Keratinocyte (primary cell): ENCODE results near the gene DIP2C. TPM values are rescaled to one million over a fixed set of nuclear protein-coding genes. Genes with fewer than 3 reads are reported as not detected.

Experiments used
- DNase-seq: peaks from one replicate; pipeline ENCODE4 v3.0.0-alpha.2; 2011; ENCODE audit warnings: low read depth, missing footprints, low spot score
- FAIRE-seq: peaks from 2 replicates; lab custom pipeline; 2011; peaks lifted over from hg19 to GRCh38; lab: Jason Lieb, UNC
- H2AFZ ChIP-seq: 2 replicates; pipeline ENCODE4 v1.6.0; 2012; ENCODE audit warnings: low read length, control low read depth, inconsistent platforms; ENCODE audit not compliant: control insufficient read depth
- H3K27ac ChIP-seq: 2 replicates; pipeline ENCODE4 v1.5.1; 2011; ENCODE audit warnings: low read length; ENCODE audit not compliant: control insufficient read depth, insufficient read depth
- H3K27me3 ChIP-seq: 3 replicates; pipeline ENCODE4 v1.6.0; 2011; ENCODE audit warnings: low read length; ENCODE audit not compliant: control insufficient read depth, insufficient read depth; ENCODE audit errors: extremely low read depth
- H3K36me3 ChIP-seq, 2 experiments: 2 replicates in 1 of 2; 3 replicates in 1 of 2; pipeline ENCODE4 v1.5.1; 2011; ENCODE audit warnings: low read length in 2 of 2, mild to moderate bottlenecking in 1 of 2; ENCODE audit not compliant: control insufficient read depth in 2 of 2, insufficient read depth in 2 of 2; ENCODE audit errors: extremely low read depth in 1 of 2
- H3K4me1 ChIP-seq: 3 replicates; pipeline ENCODE4 v1.5.1; 2011; ENCODE audit warnings: low read length; ENCODE audit not compliant: control insufficient read depth, insufficient read depth; ENCODE audit errors: extremely low read depth
- H3K4me2 ChIP-seq: 3 replicates; pipeline ENCODE4 v1.6.0; 2011; ENCODE audit warnings: low read depth, low read length; ENCODE audit not compliant: control insufficient read depth, insufficient read depth; ENCODE audit errors: extremely low read depth
- H3K4me3 ChIP-seq, 3 experiments: fragments of 200-600 bp in 1 of 3; sonication (generic) in 1 of 3; 2 replicates in 2 of 3; 3 replicates in 1 of 3; pipeline ENCODE4 v1.5.1; 2011 to 2016; ENCODE audit warnings: low read length in 3 of 3, mild to moderate bottlenecking in 3 of 3, control low read depth in 2 of 3, inconsistent platforms in 1 of 3, low read depth in 1 of 3, mixed read lengths in 1 of 3, mixed run types in 1 of 3, moderate library complexity in 1 of 3; ENCODE audit not compliant: control insufficient read depth in 2 of 3, insufficient read depth in 2 of 3; ENCODE audit errors: extremely low read depth in 1 of 3
- H3K79me2 ChIP-seq: 2 replicates; pipeline ENCODE4 v1.6.0; 2012; ENCODE audit warnings: low read length; ENCODE audit not compliant: control insufficient read depth, insufficient read depth
- H3K9ac ChIP-seq: 3 replicates; pipeline ENCODE4 v1.6.0; 2011; ENCODE audit warnings: low read length; ENCODE audit not compliant: control insufficient read depth, insufficient read depth; ENCODE audit errors: extremely low read depth
- H3K9me1 ChIP-seq: 3 replicates; pipeline ENCODE4 v1.6.0; 2011; ENCODE audit warnings: low read length; ENCODE audit not compliant: control insufficient read depth, insufficient read depth; ENCODE audit errors: extremely low read depth
- H3K9me3 ChIP-seq: 2 replicates; pipeline ENCODE4 v1.5.1; 2012; ENCODE audit warnings: low read depth, low read length; ENCODE audit not compliant: control insufficient read depth
- H4K20me1 ChIP-seq: 3 replicates; pipeline ENCODE4 v1.6.0; 2011; ENCODE audit warnings: low read length; ENCODE audit not compliant: control insufficient read depth, insufficient read depth; ENCODE audit errors: extremely low read depth
- EZH2 ChIP-seq: IDR thresholded peaks from one replicate; pipeline ENCODE4 v1.6.1; 2012; ENCODE audit warnings: inconsistent platforms, mild to moderate bottlenecking, low read length, moderate library complexity
- dilution Hi-C: fragments of 300-500 bp; cut with MboI; formaldehyde crosslinking; loops from one replicate; pipeline ENCODE4 v1.7.0; 2020; ENCODE audit warnings: low sequenced_read_pairs; ENCODE audit not compliant: extremely low pct_ligation_motif_present
- polyA plus RNA-seq, 5 experiments: library from polyadenylated mRNA; depleted of rRNA in 3 of 5; stranded (reverse) in 3 of 5; stranded (forward) in 1 of 5; unstranded in 1 of 5; fragments of >200 nt; gene quantifications; 1 replicate in 1 of 5; 2 replicates in 3 of 5; 3 replicates in 1 of 5; pipeline versions ENCODE4 v1.2.1 to v1.2.3, GENCODE V29; 2011 to 2012; ENCODE audit warnings: missing spikeins in 2 of 5, low read depth in 1 of 5, low replicate concordance in 1 of 5
- TF ChIP-seq, protein P1 (sequence below), 3 experiments: IDR thresholded peaks in 1 of 3; conservative IDR thresholded peaks in 1 of 3; optimal IDR thresholded peaks in 1 of 3; 2 replicates in 2 of 3; 3 replicates in 1 of 3; pipeline versions ENCODE3 to v1.5.1; 2011; ENCODE audit warnings: low read length in 3 of 3, mild to moderate bottlenecking in 3 of 3, moderate library complexity in 2 of 3, control low read depth in 1 of 3, inconsistent platforms in 1 of 3; ENCODE audit not compliant: insufficient read depth in 2 of 3; ENCODE audit errors: extremely low read depth in 1 of 3

Gene DIP2C
- polyA plus RNA-seq, 1 donor (not counting 4 experiments of a cell fraction or from before 2014, with no cell fraction given): 1.3 TPM

DNA sequence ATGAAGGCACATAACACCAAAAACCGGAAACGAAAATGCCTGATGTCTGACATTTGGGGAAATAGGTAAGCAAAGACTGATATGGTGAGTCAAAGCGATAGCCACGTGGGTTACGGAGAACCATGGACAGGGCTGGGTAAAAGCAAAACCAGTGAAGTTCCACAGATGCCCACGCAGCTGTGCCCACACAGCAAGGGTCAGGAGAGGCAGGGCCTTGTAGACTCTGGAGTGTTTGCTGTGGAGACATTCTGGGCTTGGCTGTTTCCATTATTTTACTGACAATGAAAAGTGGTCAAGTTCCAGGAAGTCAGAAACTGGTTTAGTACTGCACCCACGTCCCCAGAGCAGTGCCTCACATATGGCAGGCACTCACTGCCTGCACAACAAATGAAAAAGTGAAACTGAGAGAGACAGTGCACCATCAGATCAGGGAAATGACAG lies 405.5 kb downstream of the DIP2C start:
- H3K79me2 ChIP-seq: no peaks in the 10 kb centered on the region
- no peaks in the 10 kb centered on the region for H4K20me1 ChIP-seq
- FAIRE-seq: no peak
- H3K9me3 ChIP-seq: no peaks in the 10 kb centered on the region
- DNase-seq: no peak
- no peak overlapping the region for H2AFZ ChIP-seq
- no peak for TF ChIP-seq EZH2
- TF ChIP-seq, protein P1, sequence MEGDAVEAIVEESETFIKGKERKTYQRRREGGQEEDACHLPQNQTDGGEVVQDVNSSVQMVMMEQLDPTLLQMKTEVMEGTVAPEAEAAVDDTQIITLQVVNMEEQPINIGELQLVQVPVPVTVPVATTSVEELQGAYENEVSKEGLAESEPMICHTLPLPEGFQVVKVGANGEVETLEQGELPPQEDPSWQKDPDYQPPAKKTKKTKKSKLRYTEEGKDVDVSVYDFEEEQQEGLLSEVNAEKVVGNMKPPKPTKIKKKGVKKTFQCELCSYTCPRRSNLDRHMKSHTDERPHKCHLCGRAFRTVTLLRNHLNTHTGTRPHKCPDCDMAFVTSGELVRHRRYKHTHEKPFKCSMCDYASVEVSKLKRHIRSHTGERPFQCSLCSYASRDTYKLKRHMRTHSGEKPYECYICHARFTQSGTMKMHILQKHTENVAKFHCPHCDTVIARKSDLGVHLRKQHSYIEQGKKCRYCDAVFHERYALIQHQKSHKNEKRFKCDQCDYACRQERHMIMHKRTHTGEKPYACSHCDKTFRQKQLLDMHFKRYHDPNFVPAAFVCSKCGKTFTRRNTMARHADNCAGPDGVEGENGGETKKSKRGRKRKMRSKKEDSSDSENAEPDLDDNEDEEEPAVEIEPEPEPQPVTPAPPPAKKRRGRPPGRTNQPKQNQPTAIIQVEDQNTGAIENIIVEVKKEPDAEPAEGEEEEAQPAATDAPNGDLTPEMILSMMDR (optimal IDR thresholded peaks at IDR 0.05 in 1 of 3, IDR thresholded peaks at IDR 0.05 in 1 of 3, conservative IDR thresholded peaks at IDR 0.05 in 1 of 3; ENCODE audit: extremely low read depth in 1 of 3, insufficient read depth in 2 of 3, low read length in 3 of 3): no peak
- no peaks in the 10 kb centered on the region for H3K9me1 ChIP-seq
- no peaks in the 10 kb centered on the region for H3K27me3 ChIP-seq
- no peak overlapping the region for H3K9ac ChIP-seq
- no peak overlapping the region for H3K27ac ChIP-seq
- H3K4me3 ChIP-seq: no peak overlapping the region
- no peaks in the 10 kb centered on the region for H3K4me1 ChIP-seq
- dilution Hi-C loops: no loop called here
- no peak overlapping the region for H3K4me2 ChIP-seq
- no peaks in the 10 kb centered on the region for H3K36me3 ChIP-seq

DNA sequence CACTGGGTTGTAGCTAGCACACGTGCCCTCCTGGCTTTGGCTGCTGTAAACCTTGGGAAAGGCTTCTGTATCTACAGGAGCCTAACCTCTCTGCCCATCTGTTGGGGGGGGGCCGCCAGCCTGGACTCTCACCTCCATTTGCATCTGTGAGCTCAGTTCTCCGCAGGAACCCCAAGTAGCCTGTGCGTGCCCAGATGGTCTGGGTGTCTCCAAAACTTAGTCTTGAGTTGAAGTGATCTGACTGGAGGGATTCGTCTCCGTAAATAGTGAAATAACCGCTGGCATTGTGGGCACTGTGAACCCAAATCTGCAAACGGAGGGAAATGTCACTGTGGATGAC lies 406.4 kb downstream of the DIP2C start:
- H3K9me3 ChIP-seq: no peaks in the 10 kb centered on the region
- no peak overlapping the region for H3K27ac ChIP-seq
- H3K27me3 ChIP-seq: no peaks in the 10 kb centered on the region
- no peak overlapping the region for H3K9ac ChIP-seq
- dilution Hi-C loops: no loop called here
- no peaks in the 10 kb centered on the region for H3K9me1 ChIP-seq
- no peaks in the 10 kb centered on the region for H3K79me2 ChIP-seq
- no peak overlapping the region for H3K4me3 ChIP-seq
- DNase-seq (no peak), FAIRE-seq (no peak)
- H3K36me3 ChIP-seq: no peaks in the 10 kb centered on the region
- H4K20me1 ChIP-seq: no peaks in the 10 kb centered on the region
- H3K4me2 ChIP-seq: no peak overlapping the region
- no peaks in the 10 kb centered on the region for H3K4me1 ChIP-seq
- TF ChIP-seq, protein P1 (optimal IDR thresholded peaks at IDR 0.05 in 1 of 3, IDR thresholded peaks at IDR 0.05 in 1 of 3, conservative IDR thresholded peaks at IDR 0.05 in 1 of 3; ENCODE audit: extremely low read depth in 1 of 3, insufficient read depth in 2 of 3, low read length in 3 of 3): no peak
- no peak for TF ChIP-seq EZH2
- H2AFZ ChIP-seq: no peak overlapping the region
